ENCODE measurements around the gene COMMD6. TPM values are rescaled to one million over a fixed set of nuclear protein-coding genes. Genes with fewer than 3 reads are reported as not detected.

COMMD6 gene
- total and polyA plus RNA-seq, 11 donors, result 19.8 to 155 (median 126) TPM

DNA sequence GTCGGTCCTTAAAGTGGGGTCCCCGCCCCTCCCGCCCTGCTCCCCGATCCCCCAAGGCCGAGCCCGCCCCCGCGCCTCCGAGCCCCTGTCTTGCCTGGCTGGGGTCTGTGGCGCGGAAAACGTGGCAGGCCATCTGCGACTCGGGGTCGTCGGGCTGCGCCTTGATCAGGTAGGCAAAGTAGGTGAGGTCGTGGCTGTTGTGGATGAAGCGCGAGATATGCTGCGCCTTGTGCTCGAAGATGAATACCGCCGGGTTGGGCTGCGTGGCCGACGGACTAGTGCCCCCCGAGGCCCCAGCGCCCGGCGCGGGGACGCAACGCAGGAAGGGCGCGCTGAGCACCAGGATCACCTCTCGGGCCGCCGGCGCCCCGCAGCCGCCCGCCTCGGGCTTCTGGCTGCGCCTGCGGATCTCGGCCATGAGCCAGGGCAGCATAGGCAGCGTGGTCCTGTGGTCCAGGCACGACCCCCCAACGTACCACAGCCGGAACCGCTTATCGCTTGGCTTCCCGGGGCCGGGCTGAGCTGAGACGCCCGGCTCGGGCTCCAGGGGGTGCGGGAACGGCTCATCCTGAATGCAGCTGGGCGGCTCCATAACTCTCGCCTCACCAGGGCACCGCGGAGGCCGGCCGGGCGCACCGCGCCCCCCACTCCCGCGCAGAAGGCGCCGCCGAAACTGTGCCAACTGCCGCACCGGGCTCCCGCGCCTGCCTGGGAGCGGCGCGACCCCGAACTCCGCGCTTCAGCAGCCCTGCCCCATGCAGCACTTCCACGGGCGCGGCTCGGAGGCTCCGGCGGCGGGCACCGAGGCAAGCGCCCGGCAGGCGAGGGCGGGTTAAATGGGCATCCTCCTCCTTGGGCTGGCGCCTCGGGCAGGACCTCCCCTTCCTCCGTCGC lies 56.2 kb downstream of the COMMD6 start:
- peak overlapping the region; percentile 80 to 95 (median 89) for H3K4me3 ChIP-seq
- ATAC-seq (peak in 3 of 4 donors; percentile 1 to 60 (median 51)), DNase-seq (peak; percentile 21 to 73 (median 41))
- H3K27me3 ChIP-seq, result peaks cover 0 to 7% (median 0%) of the 10 kb centered on the region in 9 donors
- TF ChIP-seq, protein P1, sequence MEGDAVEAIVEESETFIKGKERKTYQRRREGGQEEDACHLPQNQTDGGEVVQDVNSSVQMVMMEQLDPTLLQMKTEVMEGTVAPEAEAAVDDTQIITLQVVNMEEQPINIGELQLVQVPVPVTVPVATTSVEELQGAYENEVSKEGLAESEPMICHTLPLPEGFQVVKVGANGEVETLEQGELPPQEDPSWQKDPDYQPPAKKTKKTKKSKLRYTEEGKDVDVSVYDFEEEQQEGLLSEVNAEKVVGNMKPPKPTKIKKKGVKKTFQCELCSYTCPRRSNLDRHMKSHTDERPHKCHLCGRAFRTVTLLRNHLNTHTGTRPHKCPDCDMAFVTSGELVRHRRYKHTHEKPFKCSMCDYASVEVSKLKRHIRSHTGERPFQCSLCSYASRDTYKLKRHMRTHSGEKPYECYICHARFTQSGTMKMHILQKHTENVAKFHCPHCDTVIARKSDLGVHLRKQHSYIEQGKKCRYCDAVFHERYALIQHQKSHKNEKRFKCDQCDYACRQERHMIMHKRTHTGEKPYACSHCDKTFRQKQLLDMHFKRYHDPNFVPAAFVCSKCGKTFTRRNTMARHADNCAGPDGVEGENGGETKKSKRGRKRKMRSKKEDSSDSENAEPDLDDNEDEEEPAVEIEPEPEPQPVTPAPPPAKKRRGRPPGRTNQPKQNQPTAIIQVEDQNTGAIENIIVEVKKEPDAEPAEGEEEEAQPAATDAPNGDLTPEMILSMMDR (IDR thresholded peaks at IDR 0.05), result no peak
- TF ChIP-seq POLR2A (IDR thresholded peaks at IDR 0.05), result no peak
- H3K36me3 ChIP-seq, result no peaks in the 10 kb centered on the region
- peaks cover 0 to 36% (median 18%) of the 10 kb centered on the region in 12 donors for H3K4me1 ChIP-seq
- intact Hi-C loops (cut with DNase I), result loop anchor here (1.0 to 10.0 kb wide), 10 partner anchors 53 to 114 kb away; partner anchors contain the start of genes COMMD6 (in 3 of the 10) and UCHL3 (in 3 of the 10)
- 0 to 1% (median 1%) methylated on average over 8 to 100 of the region's 100 CpGs for WGBS, 4 donors
- peak overlapping the region; percentile 58 to 96 (median 89) for H3K27ac ChIP-seq
- H3K9me3 ChIP-seq, result no peaks in the 10 kb centered on the region

DNA sequence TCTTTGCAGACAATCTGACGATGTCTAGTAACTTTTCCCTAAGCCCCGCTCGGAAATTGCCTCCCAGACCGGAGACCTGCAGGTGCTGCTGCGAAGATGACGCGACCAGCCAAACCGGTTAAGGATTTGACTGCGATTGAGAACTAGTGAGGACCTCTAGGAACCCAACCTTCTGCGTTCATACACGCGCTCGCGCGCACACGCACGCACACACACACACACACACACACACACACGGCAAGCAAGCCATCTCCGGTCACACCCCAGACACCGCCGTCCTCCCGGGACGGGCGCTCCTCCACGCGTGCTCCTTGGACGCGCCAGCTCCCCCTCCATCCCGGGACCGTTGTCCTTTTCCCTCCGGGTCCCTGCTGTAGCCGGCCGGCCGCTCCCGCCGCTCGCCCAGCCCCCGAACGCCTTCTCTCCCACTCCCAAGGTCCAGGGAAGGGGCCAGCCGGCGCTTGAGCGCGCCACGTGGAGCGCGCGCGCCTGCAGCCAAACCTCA lies 56.9 kb downstream of the COMMD6 start:
- H3K27ac ChIP-seq, result peak overlapping the region in 11 of 12 donors; percentile 83 to 96 (median 89)
- DNase-seq, result peak; percentile 46 to 65 (median 53)

DNA sequence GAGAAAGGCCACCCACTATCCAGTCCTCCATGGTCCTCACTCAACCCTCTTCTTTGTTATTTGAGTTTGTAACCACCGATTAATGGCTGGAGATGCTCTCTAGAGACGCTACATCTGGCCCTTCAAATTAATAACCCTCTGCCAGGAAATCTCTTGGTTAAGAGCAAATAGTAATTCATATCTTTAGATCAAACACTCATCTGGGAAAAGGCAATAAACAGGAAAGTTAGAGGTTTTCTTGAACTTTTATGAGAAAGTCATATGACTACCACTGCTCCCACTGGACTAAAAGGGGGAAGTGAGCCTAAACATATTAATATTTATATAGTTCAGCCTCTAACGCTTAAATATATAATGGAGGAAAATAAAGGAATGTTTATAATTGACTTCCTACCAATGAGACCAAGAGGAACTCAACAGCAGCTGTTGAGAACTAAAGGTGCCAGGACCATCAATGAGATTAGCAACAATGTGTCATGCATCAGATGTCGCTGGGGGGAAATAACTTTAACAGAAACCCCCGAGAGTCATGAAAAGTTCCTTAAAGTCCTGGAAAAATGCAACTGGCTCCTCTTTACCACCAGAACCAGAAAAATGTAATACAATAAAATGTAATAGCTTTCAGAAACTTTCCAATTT lies 58.4 kb downstream of the COMMD6 start:
- no peak for ATAC-seq
- Histone ChIP-seq H3K27ac (peak overlapping the region in 9 of 12 donors; percentile 26 to 91 (median 86)), H3K9me3 (no peaks in the 10 kb centered on the region), H3K27me3 (peaks cover 0 to 7% (median 0%) of the 10 kb centered on the region in 9 donors), H3K4me1 (peaks cover 0 to 40% (median 18%) of the 10 kb centered on the region in 12 donors), H3K36me3 (no peaks in the 10 kb centered on the region), H3K4me3 (peak overlapping the region in 11 of 12 donors; percentile 7 to 92 (median 88))
- DNase-seq, result no peak
- no peak for TF ChIP-seq POLR2A (IDR thresholded peaks at IDR 0.05)
- TF ChIP-seq, protein P1 (IDR thresholded peaks at IDR 0.05), result no peak
- WGBS, 4 donors, result 26 to 36% (median 32%) methylated on average over 5 of the region's 5 CpGs
- intact Hi-C loops (cut with DNase I), result loop anchor here in 2 of 10 donors (5.0 kb wide), 2 partner anchors 37 to 42 kb away; no protein-coding TSS in a partner anchor

More for the DNA sequence above, 56.9 kb downstream of the COMMD6 start:
- no peaks in the 10 kb centered on the region for H3K9me3 ChIP-seq
- peaks cover 0 to 40% (median 18%) of the 10 kb centered on the region in 12 donors for H3K4me1 ChIP-seq
- H3K4me3 ChIP-seq, result peak overlapping the region; percentile 80 to 95 (median 89)
- ATAC-seq, result peak; percentile 39 to 45 (median 42)
- no peak for TF ChIP-seq POLR2A (IDR thresholded peaks at IDR 0.05)
- TF ChIP-seq, protein P1 (IDR thresholded peaks at IDR 0.05), result no peak
- H3K36me3 ChIP-seq, result no peaks in the 10 kb centered on the region
- peaks cover 0 to 7% (median 0%) of the 10 kb centered on the region in 9 donors for H3K27me3 ChIP-seq
- 0 to 2% (median 1%) methylated on average over 30 to 48 of the region's 48 CpGs for WGBS, 4 donors
- intact Hi-C loops (cut with DNase I), result loop anchor here in 8 of 10 donors (2.0 to 10.0 kb wide), 8 partner anchors 54 to 113 kb away; partner anchors contain the start of genes COMMD6 (in 3 of the 8) and UCHL3 (in 3 of the 8)

Measured in heart left ventricle (tissue), 16 donors.